Neural cell (in vitro differentiated cells): ENCODE data around the gene ASAH2B. TPM values are rescaled to one million over a fixed set of nuclear protein-coding genes. Genes with fewer than 3 reads are reported as not detected.

Source experiments
- H2AFZ ChIP-seq: fragments of 200-600, 300-800 bp; sonication (generic), shearing (Covaris generic); 2 replicates; pipeline ENCODE4 v1.6.0; 2014; ENCODE audit warnings: low read depth, mild to moderate bottlenecking, antibody characterized with exemption, low read length, moderate library complexity
- H3F3A ChIP-seq: fragments of 200-600 bp; shearing (Covaris generic); 2 replicates; pipeline ENCODE4 v1.6.1; 2016; ENCODE audit warnings: mild to moderate bottlenecking, moderate library complexity, mixed read lengths, antibody characterized with exemption, low read length; ENCODE audit not compliant: insufficient read depth, poor library complexity, severe bottlenecking
- H3K27ac ChIP-seq: fragments of 200-600, 300-800 bp; sonication (generic), shearing (Covaris generic); 2 replicates; pipeline ENCODE4 v1.5.1; 2014; ENCODE audit warnings: mild to moderate bottlenecking, low read length, moderate library complexity
- H3K27me3 ChIP-seq: fragments of 300-800, 200-600 bp; sonication (generic), shearing (Covaris generic); 2 replicates; pipeline ENCODE4 v1.6.0; 2014; ENCODE audit warnings: mild to moderate bottlenecking, low read depth, low read length, moderate library complexity; ENCODE audit not compliant: insufficient read depth
- H3K36me3 ChIP-seq: fragments of 300-800, 200-600 bp; sonication (generic), shearing (Covaris generic); 2 replicates; pipeline ENCODE4 v1.5.1; 2014; ENCODE audit warnings: mild to moderate bottlenecking, antibody characterized with exemption, low read length, moderate library complexity; ENCODE audit not compliant: insufficient read depth
- H3K4me2 ChIP-seq: fragments of 300-800, 200-600 bp; sonication (generic), shearing (Covaris generic); 2 replicates; pipeline ENCODE4 v1.6.0; 2014; ENCODE audit warnings: mild to moderate bottlenecking, low read length
- H3K4me3 ChIP-seq: fragments of 300-800, 200-600 bp; sonication (generic), shearing (Covaris generic); 2 replicates; pipeline ENCODE4 v1.5.1; 2014; ENCODE audit warnings: mild to moderate bottlenecking, low read length, moderate library complexity
- H3K79me2 ChIP-seq: fragments of 200-600 bp; shearing (Covaris generic); replicated peaks from 2 replicates; pipeline ENCODE4 v1.6.0; 2014; ENCODE audit warnings: mild to moderate bottlenecking, low read length, moderate library complexity; ENCODE audit not compliant: insufficient read depth
- H3K9ac ChIP-seq: fragments of 300-800, 200-600 bp; sonication (generic), shearing (Covaris generic); 2 replicates; pipeline ENCODE4 v1.6.1; 2016; ENCODE audit warnings: mild to moderate bottlenecking, low read length, mixed read lengths
- H3K9me2 ChIP-seq: fragments of 200-600 bp; shearing (Covaris generic); 2 replicates; pipeline ENCODE4 v1.6.1; 2016; ENCODE audit warnings: mild to moderate bottlenecking, low read length, mixed read lengths; ENCODE audit not compliant: insufficient read depth
- H3K9me3 ChIP-seq: fragments of 200-600, 300-800 bp; sonication (generic), shearing (Covaris generic); 2 replicates; pipeline ENCODE4 v1.6.1; 2016; ENCODE audit warnings: mild to moderate bottlenecking, mixed run types, low read length, moderate library complexity, mixed read lengths
- H4K20me1 ChIP-seq: fragments of 200-600 bp; shearing (Covaris generic); 2 replicates; pipeline ENCODE4 v1.6.1; 2016; ENCODE audit warnings: mild to moderate bottlenecking, mixed run types; ENCODE audit not compliant: insufficient read depth
- CTCF ChIP-seq: fragments of 450-650 bp; IDR thresholded peaks from 2 replicates; pipeline ENCODE4 v1.5.1; 2014; ENCODE audit warnings: antibody characterized with exemption, mild to moderate bottlenecking, moderate library complexity; ENCODE audit not compliant: poor library complexity, severe bottlenecking
- EP300 ChIP-seq: fragments of 450-650 bp; conservative IDR thresholded peaks from 2 replicates; pipeline ENCODE4 v1.6.1; 2014; ENCODE audit warnings: antibody characterized with exemption, mild to moderate bottlenecking, moderate library complexity; ENCODE audit not compliant: poor library complexity, severe bottlenecking
- EZH2 ChIP-seq: fragments of 200-600, 300-800 bp; shearing (Covaris generic), sonication (generic); IDR thresholded peaks from 2 replicates; pipeline ENCODE4 v1.6.1; 2014; ENCODE audit warnings: antibody characterized with exemption, low read length, borderline replicate concordance, mild to moderate bottlenecking; ENCODE audit not compliant: insufficient read depth, poor library complexity, severe bottlenecking
- MXI1 ChIP-seq: fragments of 450-650 bp; conservative IDR thresholded peaks from 2 replicates; pipeline ENCODE4 v1.6.1; 2014; ENCODE audit warnings: antibody characterized with exemption, mild to moderate bottlenecking; ENCODE audit not compliant: poor library complexity, severe bottlenecking
- POLR2AphosphoS5 ChIP-seq: IDR thresholded peaks from 2 replicates; pipeline ENCODE4 v1.6.1; 2012
- RAD21 ChIP-seq: fragments of 450-650 bp; conservative IDR thresholded peaks from 2 replicates; pipeline ENCODE4 v1.6.1; 2014; ENCODE audit warnings: antibody characterized with exemption, mild to moderate bottlenecking, moderate library complexity
- REST ChIP-seq: IDR thresholded peaks from 2 replicates; pipeline ENCODE4 v1.6.1; 2012; ENCODE audit warnings: borderline replicate concordance
- SMC3 ChIP-seq: fragments of 450-650 bp; conservative IDR thresholded peaks from 2 replicates; pipeline ENCODE4 v1.6.1; 2014; ENCODE audit warnings: antibody characterized with exemption, mild to moderate bottlenecking, moderate library complexity; ENCODE audit not compliant: poor library complexity
- TAF1 ChIP-seq: IDR thresholded peaks from 2 replicates; pipeline ENCODE4 v1.6.1; 2012; ENCODE audit warnings: low read depth
- polyA plus RNA-seq: library from polyadenylated mRNA; depleted of rRNA; stranded (reverse); fragments of >200 nt; gene quantifications from 2 replicates; pipeline ENCODE4 v1.2.3, GENCODE V29; 2014

The ASAH2B gene
- polyA plus RNA-seq, 1 donor from 2014 or later, result 14.9 TPM

GRCh38 chr10:50799595-50799994 lies 59.9 kb downstream of the ASAH2B start:
- H3F3A ChIP-seq, result no peaks in the 10 kb centered on the region
- H3K4me3 ChIP-seq, result no peak overlapping the region
- H3K27me3 ChIP-seq, result no peaks in the 10 kb centered on the region
- H3K9me3 ChIP-seq, result no peaks in the 10 kb centered on the region
- H3K79me2 ChIP-seq, result no peaks in the 10 kb centered on the region
- no peak overlapping the region for H2AFZ ChIP-seq
- H3K9ac ChIP-seq, result no peak overlapping the region
- no peaks in the 10 kb centered on the region for H3K9me2 ChIP-seq
- no peak for TF ChIP-seq MXI1
- no peak for TF ChIP-seq POLR2AphosphoS5
- no peak for TF ChIP-seq SMC3
- TF ChIP-seq EP300, result no peak
- TF ChIP-seq TAF1, result no peak
- no peak for TF ChIP-seq CTCF
- no peak for TF ChIP-seq EZH2
- no peak for TF ChIP-seq RAD21
- no peak for TF ChIP-seq REST
- H4K20me1 ChIP-seq, result no peaks in the 10 kb centered on the region
- H3K27ac ChIP-seq, result no peak overlapping the region
- no peak overlapping the region for H3K4me2 ChIP-seq
- H3K36me3 ChIP-seq, result no peaks in the 10 kb centered on the region

GRCh38 chr10:50805981-50806622 lies 66.4 kb downstream of the ASAH2B start:
- Histone ChIP-seq H2AFZ (no peak overlapping the region), H3F3A (no peaks in the 10 kb centered on the region), H3K36me3 (no peaks in the 10 kb centered on the region), H3K9me3 (no peaks in the 10 kb centered on the region), H3K9ac (no peak overlapping the region), H3K27me3 (no peaks in the 10 kb centered on the region), H3K4me3 (no peak overlapping the region), H3K9me2 (no peaks in the 10 kb centered on the region), H3K27ac (no peak overlapping the region), H3K4me2 (no peak overlapping the region), H3K79me2 (no peaks in the 10 kb centered on the region), H4K20me1 (no peaks in the 10 kb centered on the region)
- no peak for TF ChIP-seq EP300
- TF ChIP-seq SMC3, result no peak
- no peak for TF ChIP-seq REST
- TF ChIP-seq POLR2AphosphoS5, result no peak
- TF ChIP-seq EZH2, result no peak
- TF ChIP-seq CTCF, result no peak
- TF ChIP-seq TAF1, result no peak
- no peak for TF ChIP-seq RAD21
- no peak for TF ChIP-seq MXI1
